Dermis microvascular lymphatic vessel endothelial cell (primary cell): ENCODE results near the gene ABLIM3. TPM values are rescaled to one million over a fixed set of nuclear protein-coding genes. Genes with fewer than 3 reads are reported as not detected.

Experiments
- DNase-seq, 2 donors: peaks; one replicate each; pipeline versions ENCODE4 v3.0.0 to v3.0.0-alpha.2; 2010; ENCODE audit warnings: low read depth in 2 of 2
- total RNA-seq: library from RNA; depleted of rRNA; stranded (reverse); fragments of >200 nt; gene quantifications from 2 replicates; pipeline ENCODE4 v1.2.1, GENCODE V29; 2014

The ABLIM3 gene
- total RNA-seq, 1 donor from 2014 or later: 19.5 TPM

DNA sequence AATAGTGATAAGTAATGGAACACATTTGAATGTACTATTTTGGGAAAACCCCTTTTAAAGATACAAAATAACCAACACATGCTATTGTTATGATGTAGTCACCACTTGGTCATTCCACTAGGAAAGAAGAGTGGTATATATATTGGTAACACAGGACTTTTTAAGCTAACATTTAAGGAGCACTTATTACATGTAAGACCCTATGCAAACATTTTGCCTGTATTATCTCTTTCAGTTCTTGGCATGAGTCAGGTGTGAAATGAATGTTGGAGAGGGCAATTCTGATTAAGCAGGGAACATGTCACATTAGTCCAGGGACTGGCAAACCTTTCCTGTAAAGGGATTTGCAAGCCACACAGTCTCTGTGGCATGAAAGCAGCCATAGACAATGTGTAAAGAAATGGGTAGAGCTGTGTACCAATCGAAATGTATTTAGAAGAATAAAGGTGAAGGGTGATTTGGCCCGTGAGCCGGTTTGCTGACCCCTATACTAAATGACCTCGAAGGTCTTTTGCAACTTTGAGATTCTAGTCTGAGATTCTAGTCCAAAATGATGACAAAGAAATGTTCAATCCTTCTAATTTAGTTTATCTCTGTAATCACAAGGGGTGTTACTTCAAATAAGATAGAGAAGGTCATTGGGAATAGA lies 15.3 kb downstream of the ABLIM3 start:
- DNase-seq: no peak

DNA sequence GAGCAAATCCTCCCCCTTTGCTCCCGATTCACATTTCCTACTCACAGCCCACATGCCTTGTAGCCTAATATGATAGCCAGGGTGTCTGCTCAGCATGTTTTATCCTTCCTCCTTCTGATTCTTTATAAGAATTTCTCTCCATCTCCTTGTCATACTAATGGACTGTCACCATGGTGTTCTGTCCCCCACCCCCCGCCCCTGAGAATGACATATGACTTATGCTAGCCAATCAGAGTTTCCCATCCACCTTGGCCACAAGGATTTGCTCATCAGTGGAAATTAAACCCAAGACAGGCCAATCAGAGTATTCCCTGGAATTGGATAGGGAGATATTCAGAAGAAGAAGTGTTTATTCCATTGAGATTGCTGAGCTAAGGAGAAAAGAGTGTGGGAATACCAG lies 16.0 kb downstream of the ABLIM3 start:
- no peak for DNase-seq

DNA sequence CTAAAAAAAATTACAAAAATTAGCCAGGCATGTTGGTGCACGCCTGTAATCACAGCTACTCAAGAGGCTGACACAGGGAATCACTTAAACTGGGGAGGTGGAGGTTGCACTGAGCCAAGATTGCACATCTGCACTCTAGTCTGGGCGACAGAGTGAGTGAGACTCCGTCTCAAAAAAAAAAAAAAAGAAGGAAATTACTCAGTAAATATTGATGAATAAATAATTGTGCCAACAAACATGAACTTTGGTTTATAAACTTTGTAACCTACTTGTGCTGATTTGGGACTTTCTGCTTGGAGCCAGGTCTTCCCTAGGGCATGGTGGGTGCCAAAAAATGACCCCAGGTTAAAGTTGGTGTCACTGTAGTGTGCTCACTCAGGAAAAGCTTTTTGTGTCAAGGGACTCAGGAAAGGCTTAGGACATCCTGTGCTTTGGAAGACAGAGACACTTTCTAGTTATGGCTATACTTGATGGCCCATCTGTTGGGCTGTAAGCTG lies 19.0 kb downstream of the ABLIM3 start:
- no peak for DNase-seq

DNA sequence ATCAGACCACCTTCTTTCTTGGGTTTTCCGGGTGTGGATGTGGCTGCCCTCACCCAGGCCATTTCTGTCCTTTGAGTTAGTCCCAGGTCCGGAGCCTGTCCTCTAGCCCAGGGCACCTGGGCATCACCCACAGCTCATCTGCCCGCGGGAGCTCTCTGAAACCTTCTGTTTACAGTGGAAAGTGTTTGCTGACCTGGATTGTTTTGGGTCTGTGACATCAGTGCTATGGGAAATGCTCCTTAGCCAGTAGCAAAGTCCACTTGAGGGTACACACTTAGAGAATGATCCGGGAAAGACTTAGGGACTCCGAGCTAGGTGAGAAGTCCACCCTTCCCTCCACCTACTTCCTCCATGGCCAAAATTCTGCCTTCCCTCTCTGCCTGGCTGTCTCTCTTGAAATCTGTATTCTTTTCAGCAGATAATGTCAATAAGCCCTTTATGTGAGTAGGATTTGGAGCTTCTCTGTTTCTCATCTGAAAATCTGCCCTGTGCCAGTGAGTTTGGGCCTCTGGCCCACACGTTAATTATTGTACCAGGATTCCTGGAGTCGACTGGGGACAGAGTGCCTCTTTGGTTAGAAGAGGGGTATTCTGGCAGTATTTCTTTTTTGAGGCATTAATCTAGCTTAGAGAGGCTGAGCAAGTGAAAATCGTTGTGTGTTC lies 19.9 kb downstream of the ABLIM3 start:
- no peak for DNase-seq

DNA sequence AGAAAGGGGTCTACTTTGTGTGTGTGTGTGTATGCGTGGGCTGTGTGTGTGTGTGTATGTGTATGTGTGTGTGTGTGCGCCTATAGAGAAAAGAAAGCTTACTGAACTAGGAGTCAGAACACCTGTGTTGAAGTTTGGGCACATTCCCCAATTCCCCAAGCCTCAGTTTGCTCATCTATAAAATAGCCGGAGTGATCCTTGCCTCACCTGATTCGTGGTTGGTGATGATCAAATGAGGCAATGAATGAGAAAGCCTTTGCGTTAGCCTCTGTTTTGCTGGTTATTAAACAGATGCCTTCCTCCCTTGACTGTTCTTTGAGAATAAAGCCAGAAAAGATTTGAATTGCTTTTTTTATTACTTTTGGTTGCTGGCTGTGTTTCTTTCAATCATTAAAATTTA lies 20.6 kb downstream of the ABLIM3 start:
- DNase-seq: no peak

DNA sequence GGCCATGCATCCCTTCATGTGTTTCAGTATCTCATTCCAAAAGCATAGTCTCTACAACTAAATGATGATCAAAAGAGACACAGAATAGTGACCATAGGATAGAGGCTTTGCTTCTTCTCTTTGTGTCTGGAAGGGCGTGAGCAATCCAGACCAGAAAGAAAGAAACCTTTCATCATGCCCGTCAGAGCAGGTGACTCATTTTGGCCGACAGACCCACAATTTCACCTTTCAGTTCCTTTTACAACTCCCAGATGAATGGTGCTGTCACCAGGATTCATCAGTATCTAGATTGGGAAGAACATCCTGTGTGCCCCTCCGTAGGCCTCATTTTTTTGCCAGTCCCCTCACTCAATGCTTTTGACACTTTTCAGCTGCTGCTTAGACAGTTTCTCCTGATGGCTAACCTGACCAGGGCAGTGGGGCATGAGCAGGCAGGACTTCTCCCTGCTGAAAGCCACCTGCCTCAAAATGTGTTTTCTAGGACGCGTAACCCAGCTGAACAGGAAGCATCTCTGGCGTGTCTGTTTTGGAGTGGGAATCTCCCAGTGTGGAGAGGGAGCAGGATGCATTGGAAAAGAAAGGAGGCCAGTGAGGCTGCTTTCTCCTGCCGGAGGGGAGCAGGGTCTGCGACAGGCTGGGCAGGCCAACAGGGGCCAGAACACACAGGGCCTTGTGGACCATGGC lies 21.2 kb downstream of the ABLIM3 start:
- peak in 1 of 2 donors; percentile 83 for DNase-seq

DNA sequence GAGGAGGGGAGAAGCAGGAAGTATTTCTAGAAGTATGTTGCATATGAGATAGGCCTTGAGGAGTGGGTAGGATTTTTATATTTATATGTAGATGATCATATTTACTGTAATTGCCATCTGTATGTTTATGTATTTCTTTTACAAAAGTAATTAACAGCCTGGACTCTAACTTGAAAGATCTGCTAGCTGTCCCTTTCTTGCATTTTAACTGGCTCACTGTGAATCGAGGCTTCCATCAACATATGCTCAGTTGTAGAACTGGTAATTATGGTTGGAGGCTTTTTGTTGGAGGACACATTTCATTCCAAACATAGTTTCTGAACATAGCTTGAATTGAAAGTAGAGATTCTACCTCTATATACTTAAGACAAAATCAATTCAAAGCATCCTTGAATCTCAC lies 23.4 kb downstream of the ABLIM3 start:
- DNase-seq: no peak

DNA sequence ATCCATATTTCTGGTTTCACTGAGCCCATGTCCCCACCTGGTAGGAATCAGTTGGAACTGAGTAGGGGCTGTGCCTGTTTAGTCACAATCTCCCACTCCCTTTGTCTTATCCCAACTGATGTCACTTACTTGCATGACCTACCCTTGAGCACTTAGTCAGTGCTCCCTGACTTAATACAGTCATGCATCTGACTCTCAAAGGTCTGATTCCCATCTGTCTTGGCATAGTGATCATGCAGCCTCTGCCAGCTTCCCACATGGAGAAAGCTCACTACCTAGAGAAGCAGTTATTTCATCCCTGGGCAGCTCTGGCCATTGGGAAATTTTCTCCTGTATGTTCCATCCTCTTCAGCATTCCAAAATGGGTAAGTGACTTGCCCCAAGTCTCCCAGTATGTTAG lies 24.8 kb downstream of the ABLIM3 start:
- DNase-seq: no peak

DNA sequence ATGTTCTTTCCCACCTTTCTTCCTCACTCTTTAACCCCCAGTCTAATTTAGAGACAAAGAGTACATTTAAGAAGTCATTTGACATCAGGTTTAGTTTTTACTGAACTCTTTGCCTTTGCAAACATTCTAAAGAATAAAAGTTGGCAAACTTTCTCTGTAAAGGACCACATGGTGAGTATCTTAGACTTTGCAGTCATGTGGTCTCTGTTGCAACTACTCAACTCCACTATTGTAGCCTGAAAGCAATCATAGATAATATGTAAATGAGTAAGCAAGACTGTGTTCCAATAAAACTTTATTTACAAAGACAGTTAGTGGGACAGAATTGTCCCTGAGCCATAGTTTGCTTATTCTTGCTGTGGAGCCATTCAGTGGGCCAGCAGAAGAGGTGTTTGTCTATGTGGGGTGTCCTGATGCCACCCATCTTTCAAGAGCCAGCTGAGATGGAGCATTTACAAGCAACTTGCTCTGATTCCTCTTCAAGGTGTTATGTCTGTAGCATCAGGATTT lies 25.4 kb downstream of the ABLIM3 start:
- DNase-seq: no peak

DNA sequence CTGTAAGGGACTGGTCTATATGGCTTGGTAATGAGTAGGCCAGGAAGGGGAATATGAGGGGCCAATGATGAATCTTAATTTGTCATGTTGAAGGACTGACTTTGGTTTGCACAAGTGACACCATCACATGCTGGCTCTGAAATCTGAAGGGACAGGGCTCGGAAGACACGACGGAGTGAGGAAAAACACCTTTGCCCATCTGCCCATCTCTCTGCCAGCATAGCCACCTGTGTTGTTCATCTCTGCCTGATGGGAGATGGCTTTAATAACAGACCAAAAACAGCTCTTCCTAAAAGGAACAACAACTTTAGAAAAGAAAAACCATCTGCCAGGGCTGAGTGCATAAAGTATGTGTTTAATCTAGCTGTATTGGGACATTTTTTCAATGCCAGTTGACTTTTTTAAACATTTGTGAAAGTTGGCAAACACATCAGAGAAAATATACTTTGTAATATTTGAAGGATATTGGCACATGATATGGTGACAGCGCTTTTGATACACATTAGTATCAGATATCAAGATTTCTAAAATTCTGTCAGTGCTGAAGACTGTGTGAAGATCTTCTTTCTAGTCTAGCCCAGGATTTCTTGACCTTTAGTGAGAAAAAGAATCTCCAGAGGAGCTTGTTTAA lies 27.1 kb downstream of the ABLIM3 start:
- no peak for DNase-seq

DNA sequence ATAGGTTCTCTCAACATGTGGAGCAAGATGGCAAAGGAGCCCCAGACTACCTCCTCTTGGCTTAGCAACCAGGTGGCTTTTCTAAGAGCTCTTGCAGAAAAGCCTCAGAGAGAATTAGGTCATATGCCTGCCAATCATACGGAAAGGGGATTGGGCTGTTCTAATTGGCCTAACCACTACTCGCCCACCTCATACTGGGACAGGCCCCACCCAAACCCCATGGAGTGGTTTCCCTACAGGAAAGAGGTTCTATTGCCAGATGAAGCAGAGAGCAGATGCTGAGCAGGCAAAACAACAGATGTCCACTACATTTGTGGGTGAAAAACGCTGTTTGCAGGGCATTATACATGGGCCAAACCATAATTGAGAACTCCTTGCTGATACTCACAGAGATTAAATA lies 29.0 kb downstream of the ABLIM3 start:
- peak in 1 of 2 donors; percentile 55 for DNase-seq

DNA sequence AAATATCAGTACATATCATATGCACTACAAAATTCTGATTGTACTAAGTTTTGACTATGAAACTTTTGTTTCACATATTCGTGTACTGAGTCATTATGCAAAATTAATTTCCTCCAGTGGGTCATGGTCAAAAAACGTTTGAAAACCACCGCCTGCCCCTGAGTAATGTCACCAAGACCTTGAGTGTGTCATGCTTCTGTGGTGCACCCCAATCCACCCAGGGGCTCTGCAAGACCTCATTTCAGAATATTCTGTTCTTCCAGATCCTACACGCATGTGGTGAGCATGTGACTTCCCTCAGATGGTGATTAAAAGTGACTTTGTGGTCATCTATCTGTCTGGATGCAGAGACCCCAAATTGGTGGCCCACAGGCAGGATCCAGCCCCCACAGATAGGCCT lies 31.0 kb downstream of the ABLIM3 start:
- DNase-seq: peak in 1 of 2 donors; percentile 52

DNA sequence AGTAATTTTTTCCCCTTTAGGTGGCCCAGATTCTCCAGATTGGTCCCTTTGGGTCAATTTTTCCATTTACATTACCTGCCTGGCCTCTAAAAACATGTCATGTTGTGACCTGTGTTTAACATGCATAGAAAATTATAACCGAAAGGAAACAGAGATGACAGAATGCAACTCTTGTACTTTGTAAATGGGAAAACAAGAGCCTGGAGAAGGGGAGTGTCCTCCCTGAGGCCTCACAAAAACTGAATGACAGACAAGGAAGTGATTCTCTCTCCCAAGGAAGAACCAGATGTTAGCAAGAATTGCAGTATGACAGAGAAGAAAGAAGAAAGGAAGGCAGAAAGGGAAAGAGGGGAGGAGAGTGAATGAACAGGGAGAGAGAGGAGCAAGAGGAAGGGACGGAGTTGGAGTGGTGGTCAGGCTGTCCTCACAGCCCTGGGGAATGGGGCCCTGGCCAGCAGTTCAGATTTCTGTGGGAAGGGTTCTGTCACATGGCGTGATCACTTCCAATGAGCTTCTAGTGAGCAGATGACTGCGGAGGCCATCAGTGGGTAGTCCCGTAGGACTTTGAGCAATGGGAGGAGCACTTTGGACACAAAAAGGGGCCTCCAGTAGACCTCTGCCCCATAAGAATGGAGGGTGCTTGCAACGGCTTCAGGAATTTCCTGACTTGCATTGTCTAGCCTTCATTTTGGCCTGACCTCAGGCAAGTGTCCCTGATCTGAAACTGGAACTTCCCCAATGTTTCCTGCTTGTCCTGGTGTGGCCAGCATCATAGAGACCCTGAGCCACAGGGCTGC lies 31.6 kb downstream of the ABLIM3 start:
- peak in 1 of 2 donors; percentile 39 for DNase-seq

DNA sequence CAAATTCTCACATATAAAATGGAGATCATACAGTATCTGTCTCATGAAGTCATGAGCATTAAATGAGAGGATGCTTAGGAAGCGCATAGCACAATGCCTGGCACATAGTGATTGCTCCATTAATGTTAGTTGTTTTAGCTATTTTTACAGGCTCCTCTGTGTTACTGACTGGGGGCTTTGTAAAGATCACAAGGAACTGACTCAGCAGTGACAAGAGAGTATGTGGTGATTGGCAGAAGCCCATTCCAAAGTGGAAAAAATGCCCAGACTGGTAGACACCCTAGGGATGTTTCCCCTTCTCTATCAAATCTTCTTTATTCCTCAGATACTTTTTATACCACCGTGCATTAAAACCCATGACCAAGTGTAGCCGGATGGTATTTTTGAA lies 33.5 kb downstream of the ABLIM3 start:
- DNase-seq: peak in 1 of 2 donors; percentile 66

DNA sequence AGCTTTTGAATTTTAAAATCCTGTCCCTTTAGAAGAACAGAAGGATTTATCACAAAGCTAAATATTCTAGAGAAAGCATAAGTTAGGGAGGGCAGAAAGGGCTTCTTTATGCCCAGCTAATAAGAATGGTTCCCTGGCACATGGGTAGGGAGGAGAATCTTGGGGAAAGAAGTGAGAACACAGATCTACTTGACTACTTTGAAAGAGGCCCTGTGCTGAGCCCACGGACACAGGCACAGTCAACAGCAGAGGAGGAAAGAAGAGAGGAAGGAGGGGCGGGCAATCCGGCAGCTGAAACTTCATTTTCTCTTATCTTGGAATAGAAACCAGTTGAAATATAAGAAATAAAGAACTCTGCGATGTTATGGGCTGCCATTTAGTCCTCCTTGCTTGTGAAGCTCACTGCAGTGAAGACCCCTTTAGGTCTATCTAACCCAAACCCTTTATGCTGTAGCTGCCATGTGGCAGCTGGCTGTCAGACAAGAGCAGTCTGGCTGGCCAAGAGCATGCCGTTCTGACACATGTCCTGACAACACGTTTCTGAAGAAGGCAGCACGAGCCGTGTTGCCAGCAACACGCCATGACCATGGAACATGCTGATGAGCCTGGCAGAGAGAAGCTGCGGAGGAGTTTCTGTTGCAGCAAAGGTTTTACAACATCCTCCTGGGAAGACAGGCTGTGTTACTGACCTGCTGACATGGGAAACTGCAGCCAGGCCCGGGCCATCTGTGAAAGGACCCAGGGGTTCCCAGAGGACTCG lies 34.2 kb downstream of the ABLIM3 start:
- peak in 1 of 2 donors; percentile 27 for DNase-seq

DNA sequence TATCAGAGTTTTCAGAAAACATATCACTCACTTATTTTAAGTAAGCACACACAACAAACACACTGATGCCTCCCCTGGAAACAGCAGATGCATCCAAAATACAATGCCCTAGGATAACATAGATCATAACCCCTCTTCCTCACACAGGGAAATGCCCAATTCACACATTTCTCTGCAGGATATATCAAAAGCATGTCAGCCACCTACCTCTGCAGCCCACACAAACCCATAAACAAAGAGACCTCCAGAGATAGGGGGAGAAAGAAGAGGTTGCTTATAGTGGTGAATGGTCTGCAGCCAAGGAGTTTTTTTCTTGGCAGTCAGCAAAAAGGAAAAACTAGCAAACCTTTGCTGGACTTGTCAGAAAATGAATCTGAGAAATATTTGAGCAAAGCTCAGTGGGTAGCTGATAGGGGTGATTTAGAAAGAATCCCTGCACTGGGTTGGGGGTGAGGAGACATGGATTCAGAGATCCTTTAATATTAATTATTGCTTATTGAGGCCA lies 36.1 kb downstream of the ABLIM3 start:
- no peak for DNase-seq

DNA sequence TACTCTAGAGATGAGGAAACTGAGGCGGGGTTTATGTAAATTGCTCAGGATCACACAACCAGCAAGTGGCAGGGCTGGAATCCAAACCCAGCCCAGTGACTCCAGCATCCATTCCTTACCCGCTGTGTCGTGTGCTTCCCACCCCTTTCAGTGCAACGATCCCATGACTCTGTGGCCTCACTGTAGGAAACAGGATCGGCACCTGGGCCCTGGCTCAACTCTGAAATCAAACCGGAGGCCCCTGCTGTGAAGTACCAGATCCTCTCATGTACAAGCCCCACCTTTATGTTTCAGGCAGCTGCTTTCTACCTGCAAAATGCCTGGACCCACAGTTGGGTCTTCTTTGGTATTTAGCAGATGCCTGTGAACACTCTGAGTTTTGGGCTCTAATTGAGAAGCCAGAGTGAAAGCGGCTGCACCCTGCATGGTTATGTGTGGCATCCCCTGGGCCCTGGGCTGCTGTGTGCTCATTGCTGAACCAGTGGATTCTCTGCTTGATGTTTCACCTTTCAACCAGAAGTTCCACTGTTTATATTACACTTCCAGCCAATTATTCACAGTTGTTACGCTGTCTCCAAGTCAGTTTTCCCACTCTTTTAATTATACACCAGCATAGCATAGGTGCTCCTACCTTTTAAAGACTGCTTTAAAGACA lies 36.7 kb downstream of the ABLIM3 start:
- DNase-seq: peak in 1 of 2 donors; percentile 53

DNA sequence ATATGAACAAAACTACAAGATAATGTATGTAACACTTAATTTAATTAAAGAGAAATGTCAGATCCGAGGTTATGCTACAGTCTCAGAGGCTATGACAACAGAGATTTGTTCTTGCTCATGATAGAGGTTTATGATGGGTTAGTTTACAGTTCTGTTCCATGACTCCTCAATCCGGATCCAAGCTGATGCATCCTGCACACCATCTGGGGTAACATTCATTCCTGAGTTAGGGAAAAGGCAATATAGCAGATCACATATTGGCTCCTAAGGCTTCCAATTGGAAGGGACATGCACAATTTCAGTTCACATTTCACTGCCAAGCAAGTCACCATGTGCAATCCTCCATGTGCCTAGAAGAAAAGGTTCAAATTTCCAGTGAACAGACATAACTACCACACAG lies 40.4 kb downstream of the ABLIM3 start:
- DNase-seq: no peak

DNA sequence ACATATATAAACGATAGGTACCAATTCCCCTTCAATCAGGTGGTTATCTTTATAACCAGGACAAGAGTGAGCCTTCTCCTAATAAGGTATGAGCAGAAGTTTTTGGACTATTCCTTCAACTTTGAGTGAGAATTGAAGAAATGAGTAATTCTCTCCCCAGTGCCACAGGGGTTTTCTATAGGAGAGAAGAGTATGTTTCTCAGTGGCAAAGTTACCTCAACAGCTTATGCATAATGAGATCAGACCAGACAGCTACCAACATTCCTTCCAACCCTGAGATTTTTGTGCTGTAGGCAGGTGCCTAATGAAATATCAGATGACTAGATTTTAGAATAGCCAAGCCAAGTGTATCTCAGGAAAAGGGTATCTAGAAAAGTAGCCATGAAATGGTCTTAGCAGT lies 40.9 kb downstream of the ABLIM3 start:
- no peak for DNase-seq

DNA sequence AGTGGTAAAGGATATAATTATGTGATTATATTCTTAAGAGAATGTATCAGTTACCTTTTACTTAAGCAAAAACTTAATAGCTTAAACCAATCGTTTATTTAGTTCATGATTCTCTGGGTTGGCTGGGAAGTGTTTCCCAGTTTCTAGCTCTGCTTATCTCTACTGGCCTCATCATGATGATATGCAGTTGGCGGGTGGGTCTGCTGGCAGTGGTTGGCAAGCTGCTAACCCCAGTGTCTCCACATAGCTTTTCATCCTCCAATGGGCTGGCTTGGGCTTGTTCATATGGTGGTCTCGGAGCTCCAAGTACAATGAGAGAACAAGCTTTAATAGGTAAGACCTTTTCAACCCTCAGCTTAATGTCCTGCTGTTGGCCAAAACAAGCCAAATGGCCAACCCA lies 43.8 kb downstream of the ABLIM3 start:
- no peak for DNase-seq
